Endothelial cell (in vitro differentiated cells): ENCODE results near the gene UBE2I. TPM values are rescaled to one million over a fixed set of nuclear protein-coding genes. Genes with fewer than 3 reads are reported as not detected.
A peak's percentile ranks its signal among the peaks of the same experiment; 100 is the strongest.

Experiments used
- DNase-seq: peaks from one replicate; pipeline ENCODE4 v3.0.0; 2021; ENCODE audit warnings: low spot score
- H3K27ac Mint-ChIP-seq: one replicate; pipeline ENCODE4 v1.8.0; 2021; ENCODE audit warnings: mixed read lengths, inconsistent platforms; ENCODE audit not compliant: unreplicated experiment
- H3K27me3 Mint-ChIP-seq: one replicate; pipeline ENCODE4 v1.8.0; 2021; ENCODE audit warnings: mild to moderate bottlenecking, moderate library complexity, mixed read lengths, inconsistent platforms; ENCODE audit not compliant: unreplicated experiment
- H3K36me3 Mint-ChIP-seq: one replicate; pipeline ENCODE4 v1.8.0; 2021; ENCODE audit warnings: mild to moderate bottlenecking, low read depth, mixed read lengths, inconsistent platforms; ENCODE audit not compliant: unreplicated experiment
- H3K4me1 Mint-ChIP-seq: one replicate; pipeline ENCODE4 v1.8.0; 2021; ENCODE audit warnings: mild to moderate bottlenecking, mixed read lengths, inconsistent platforms; ENCODE audit not compliant: unreplicated experiment
- H3K4me3 Mint-ChIP-seq: one replicate; pipeline ENCODE4 v1.8.0; 2021; ENCODE audit warnings: mild to moderate bottlenecking, mixed read lengths, inconsistent platforms; ENCODE audit not compliant: unreplicated experiment
- H3K9me3 Mint-ChIP-seq: one replicate; pipeline ENCODE4 v1.8.0; 2021; ENCODE audit warnings: mixed read lengths, inconsistent platforms; ENCODE audit not compliant: unreplicated experiment
- CTCF ChIP-seq: fragments of 200-600 bp; sonication (generic); IDR thresholded peaks from one replicate; pipeline ENCODE4 v1.5.0; 2021; ENCODE audit warnings: antibody characterized with exemption; ENCODE audit not compliant: unreplicated experiment
- total RNA-seq: library from RNA; stranded (reverse); fragmentation: NEBNext Ultra II Directional; extraction: Animal tissue kit (Norgen Biotek cat#: 25700); gene quantifications from one replicate; pipeline ENCODE4 v1.2.1, GENCODE V29; 2021; ENCODE audit not compliant: unreplicated experiment

Gene UBE2I
- total RNA-seq, 1 donor from 2014 or later, result 167 TPM

GRCh38 chr16:1273816-1274215, 35.6 kb upstream of the UBE2I start:
- TF ChIP-seq CTCF, result no peak
- Mint-ChIP-seq H3K4me3 (no peak overlapping the region), H3K36me3 (peaks cover 8% of the 10 kb centered on the region), H3K27me3 (peaks cover 8% of the 10 kb centered on the region), H3K9me3 (no peaks in the 10 kb centered on the region), H3K4me1 (no peaks in the 10 kb centered on the region), H3K27ac (no peak overlapping the region)
- DNase-seq, result no peak

GRCh38 chr16:1274767-1275166, 34.7 kb upstream of the UBE2I start:
- Mint-ChIP-seq H3K36me3 (peaks cover 8% of the 10 kb centered on the region), H3K4me3 (no peak overlapping the region), H3K4me1 (no peaks in the 10 kb centered on the region), H3K27me3 (peaks cover 8% of the 10 kb centered on the region), H3K27ac (no peak overlapping the region), H3K9me3 (no peaks in the 10 kb centered on the region)
- DNase-seq, result no peak
- no peak for TF ChIP-seq CTCF

GRCh38 chr16:1275791-1276579, 33.5 kb upstream of the UBE2I start:
- TF ChIP-seq CTCF, result no peak
- no peaks in the 10 kb centered on the region for H3K4me1 Mint-ChIP-seq
- H3K27ac Mint-ChIP-seq, result no peak overlapping the region
- peaks cover 6% of the 10 kb centered on the region for H3K27me3 Mint-ChIP-seq
- DNase-seq, result no peak
- H3K4me3 Mint-ChIP-seq, result peak overlapping the region; percentile 56
- H3K36me3 Mint-ChIP-seq, result peaks cover 8% of the 10 kb centered on the region
- H3K9me3 Mint-ChIP-seq, result no peaks in the 10 kb centered on the region

GRCh38 chr16:1276580-1276878, 32.9 kb upstream of the UBE2I start:
- no peaks in the 10 kb centered on the region for H3K9me3 Mint-ChIP-seq
- no peak for DNase-seq

More at GRCh38 chr16:1276580-1276878, 32.9 kb upstream of the UBE2I start:
- H3K4me1 Mint-ChIP-seq, result no peaks in the 10 kb centered on the region
- H3K4me3 Mint-ChIP-seq, result no peak overlapping the region
- TF ChIP-seq CTCF, result no peak
- no peak overlapping the region for H3K27ac Mint-ChIP-seq
- peaks cover 8% of the 10 kb centered on the region for H3K36me3 Mint-ChIP-seq
- peaks cover 11% of the 10 kb centered on the region for H3K27me3 Mint-ChIP-seq
